Fibroblast of the aortic adventitia (primary cell): ENCODE measurements around the gene PTPRH. TPM values are rescaled to one million over a fixed set of nuclear protein-coding genes. Genes with fewer than 3 reads are reported as not detected.

Experiments
- DNase-seq: peaks from one replicate; pipeline ENCODE4 v3.0.0-alpha.2; 2010; ENCODE audit warnings: low read depth
- H3K4me3 ChIP-seq: 2 replicates; pipeline ENCODE4 v1.5.1; 2011; ENCODE audit warnings: low read depth, mild to moderate bottlenecking, control low read depth, low read length, moderate library complexity
- CTCF ChIP-seq: IDR thresholded peaks from 2 replicates; pipeline ENCODE4 v1.5.1; 2011; ENCODE audit warnings: mild to moderate bottlenecking, low read length, control low read depth, inconsistent platforms; ENCODE audit not compliant: insufficient read depth
- total RNA-seq: library from RNA; depleted of rRNA; stranded (reverse); fragments of >200 nt; gene quantifications from 2 replicates; pipeline ENCODE4 v1.2.3, GENCODE V29; 2012; ENCODE audit warnings: low replicate concordance

PTPRH gene
- total RNA-seq, 1 donor: 7.8 TPM

GRCh38 chr19:55242517-55242916, 33.2 kb upstream of the PTPRH start:
- no peak for TF ChIP-seq CTCF
- DNase-seq: no peak
- no peak overlapping the region for H3K4me3 ChIP-seq

GRCh38 chr19:55241935-55242464, 32.7 kb upstream of the PTPRH start:
- DNase-seq: no peak
- TF ChIP-seq CTCF: no peak
- H3K4me3 ChIP-seq: no peak overlapping the region

GRCh38 chr19:55241143-55241934, 32.0 kb upstream of the PTPRH start:
- no peak overlapping the region for H3K4me3 ChIP-seq
- no peak for DNase-seq
- no peak for TF ChIP-seq CTCF

GRCh38 chr19:55240713-55241020, 31.4 kb upstream of the PTPRH start:
- TF ChIP-seq CTCF: no peak
- H3K4me3 ChIP-seq: no peak overlapping the region
- DNase-seq: no peak

- no peak overlapping the region for H3K4me3 ChIP-seq
- no peak for DNase-seq
- no peak for TF ChIP-seq CTCF
Observed at GRCh38 chr19:55239004-55239403, 29.7 kb upstream of the PTPRH start.

- no peak for DNase-seq
Observed at GRCh38 chr19:55238030-55238429, 28.7 kb upstream of the PTPRH start.

More at GRCh38 chr19:55238030-55238429, 28.7 kb upstream of the PTPRH start:
- no peak overlapping the region for H3K4me3 ChIP-seq
- TF ChIP-seq CTCF: no peak
